ENCODE measurements around the gene TUBD1.
"Not testable (repeated sequence)": the region's sequence is repeated elsewhere in the genome, so short reads cannot be mapped to it uniquely, and the experiment has no call there.

The TUBD1 gene

DNA sequence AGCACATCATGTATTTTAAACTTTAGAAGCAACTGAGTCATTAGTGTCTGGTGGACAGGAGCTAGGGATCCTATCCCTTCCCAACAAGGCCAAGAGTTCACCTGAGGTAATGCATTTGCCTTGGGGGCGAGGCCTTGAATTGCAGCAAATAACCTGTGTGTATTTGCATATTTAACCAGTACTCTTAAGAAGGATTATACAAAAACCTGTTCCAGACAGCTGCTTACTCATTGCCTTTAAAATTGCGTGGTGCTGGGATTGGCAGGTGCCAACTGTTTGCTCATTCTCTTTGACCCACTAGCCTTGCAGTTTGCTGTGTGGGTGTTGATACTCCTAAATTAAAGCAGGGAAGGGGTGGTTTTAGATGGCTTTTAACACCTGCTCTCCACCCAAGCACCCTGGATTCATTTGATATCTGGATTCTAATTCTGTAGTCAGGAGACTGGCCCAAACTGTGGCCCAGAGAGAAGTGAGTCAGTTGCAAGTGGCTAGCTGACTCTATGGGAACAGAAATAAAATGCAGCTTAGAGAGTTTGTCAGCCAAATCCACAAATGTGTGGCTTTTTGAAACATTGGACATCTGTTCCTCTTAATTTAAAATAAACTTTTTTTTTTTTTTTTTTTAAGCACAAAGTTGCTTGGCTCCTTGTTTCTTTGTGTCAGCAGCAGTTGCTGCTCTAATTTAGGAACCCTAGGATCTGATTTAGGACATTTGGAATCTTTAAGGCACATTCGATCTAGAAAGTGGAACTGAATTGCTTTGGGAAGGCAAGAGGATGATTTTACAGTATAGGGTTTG, 46.9 kb downstream of the TUBD1 start:
- TF ChIP-seq, protein P1, sequence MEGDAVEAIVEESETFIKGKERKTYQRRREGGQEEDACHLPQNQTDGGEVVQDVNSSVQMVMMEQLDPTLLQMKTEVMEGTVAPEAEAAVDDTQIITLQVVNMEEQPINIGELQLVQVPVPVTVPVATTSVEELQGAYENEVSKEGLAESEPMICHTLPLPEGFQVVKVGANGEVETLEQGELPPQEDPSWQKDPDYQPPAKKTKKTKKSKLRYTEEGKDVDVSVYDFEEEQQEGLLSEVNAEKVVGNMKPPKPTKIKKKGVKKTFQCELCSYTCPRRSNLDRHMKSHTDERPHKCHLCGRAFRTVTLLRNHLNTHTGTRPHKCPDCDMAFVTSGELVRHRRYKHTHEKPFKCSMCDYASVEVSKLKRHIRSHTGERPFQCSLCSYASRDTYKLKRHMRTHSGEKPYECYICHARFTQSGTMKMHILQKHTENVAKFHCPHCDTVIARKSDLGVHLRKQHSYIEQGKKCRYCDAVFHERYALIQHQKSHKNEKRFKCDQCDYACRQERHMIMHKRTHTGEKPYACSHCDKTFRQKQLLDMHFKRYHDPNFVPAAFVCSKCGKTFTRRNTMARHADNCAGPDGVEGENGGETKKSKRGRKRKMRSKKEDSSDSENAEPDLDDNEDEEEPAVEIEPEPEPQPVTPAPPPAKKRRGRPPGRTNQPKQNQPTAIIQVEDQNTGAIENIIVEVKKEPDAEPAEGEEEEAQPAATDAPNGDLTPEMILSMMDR (IDR thresholded peaks at IDR 0.05; ENCODE audit: low read depth, low read length), result no peak
- DNase-seq (ENCODE audit: extremely low read depth, low read depth), result peak; percentile 49

DNA sequence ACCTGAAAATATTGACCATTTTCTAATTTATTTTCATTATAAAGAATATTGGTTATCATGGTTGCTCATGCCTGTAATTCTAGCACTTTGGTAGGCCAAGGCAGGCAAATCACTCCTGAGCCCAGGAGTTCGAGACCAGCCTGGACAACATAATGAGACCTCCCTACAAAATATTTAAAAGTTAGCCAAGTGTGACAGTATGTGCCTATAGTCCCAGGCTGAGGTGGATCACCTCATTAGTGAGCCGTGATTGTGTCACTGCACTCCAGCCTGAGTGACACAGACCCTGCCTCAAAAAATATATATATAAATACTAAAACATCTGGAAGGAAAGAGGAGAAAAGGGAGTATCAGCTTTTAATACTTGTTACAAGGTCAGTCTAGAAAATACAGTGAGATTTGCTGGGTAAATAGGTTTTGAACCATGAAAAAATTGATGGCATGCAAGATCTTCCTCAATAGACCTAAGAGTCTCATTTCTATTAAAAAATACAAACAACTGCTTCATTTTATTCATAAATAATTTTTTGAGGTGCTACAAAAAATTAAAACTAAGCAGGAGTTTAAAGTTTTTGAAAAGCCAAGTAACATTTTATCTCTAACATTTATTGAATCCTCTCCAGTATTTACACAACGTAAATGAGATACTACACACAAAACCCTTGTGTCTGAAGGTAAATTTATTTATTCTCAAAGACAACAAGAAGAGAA, 47.7 kb downstream of the TUBD1 start:
- TF ChIP-seq, protein P1 (IDR thresholded peaks at IDR 0.05; ENCODE audit: low read depth, low read length), result no peak
- DNase-seq (ENCODE audit: extremely low read depth, low read depth), result no peak

DNA sequence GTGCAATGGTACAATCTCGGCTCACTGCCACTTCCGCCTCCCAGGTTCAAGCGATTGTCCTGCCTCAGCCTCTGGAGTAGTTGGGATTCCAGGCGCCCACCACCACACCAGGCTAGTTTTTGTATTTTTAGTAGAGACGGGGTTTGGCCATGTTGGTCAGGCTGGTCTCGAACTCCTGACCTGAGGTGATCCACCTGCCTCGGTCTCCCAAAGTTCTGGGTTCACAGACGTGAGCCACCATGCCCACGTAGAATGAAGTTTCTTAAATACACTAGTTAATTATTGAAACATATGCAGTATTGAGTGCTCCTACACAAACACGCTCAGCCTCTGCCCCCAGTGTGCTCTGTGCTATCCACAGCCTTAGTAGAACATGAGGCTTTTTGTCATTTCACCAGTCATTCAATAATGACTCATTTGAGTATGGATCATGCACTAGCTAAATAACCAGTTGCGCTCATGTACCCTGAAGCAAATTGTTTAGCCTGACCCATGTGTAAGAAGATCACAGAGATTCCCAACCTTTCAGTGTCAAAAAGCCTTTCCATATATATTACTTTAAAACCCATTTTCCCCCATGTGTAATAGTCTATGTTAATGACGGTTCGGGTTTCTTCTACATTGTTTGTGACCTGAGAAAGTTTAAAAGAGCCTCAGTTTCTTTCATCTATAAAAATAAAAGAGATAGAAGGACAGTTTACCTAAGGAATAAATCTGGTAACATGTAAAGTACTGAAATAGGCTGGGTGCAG, 49.7 kb downstream of the TUBD1 start:
- TF ChIP-seq, protein P1 (IDR thresholded peaks at IDR 0.05; ENCODE audit: low read depth, low read length), result no peak
- peak; percentile 89 for DNase-seq (ENCODE audit: extremely low read depth, low read depth)

DNA sequence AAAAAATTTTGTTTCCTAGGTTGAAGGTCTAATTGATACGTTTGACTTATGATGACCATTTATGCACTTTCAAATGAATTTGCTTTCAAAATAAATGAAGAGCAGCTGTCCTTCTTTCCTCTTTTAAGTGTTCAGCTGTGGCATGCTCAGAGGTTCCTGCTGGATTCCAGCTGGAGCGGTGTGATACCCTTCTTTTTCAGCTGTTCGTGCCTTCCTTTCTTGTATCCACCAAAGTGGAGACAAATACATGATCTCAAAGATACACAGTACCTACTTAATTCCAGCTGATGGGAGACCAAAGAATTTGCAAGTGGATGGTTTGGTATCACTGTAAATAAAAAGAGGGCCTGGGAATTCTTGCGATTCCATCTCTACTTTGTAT, 50.9 kb downstream of the TUBD1 start:
- DNase-seq (ENCODE audit: extremely low read depth, low read depth), result not testable (repeated sequence)

DNA sequence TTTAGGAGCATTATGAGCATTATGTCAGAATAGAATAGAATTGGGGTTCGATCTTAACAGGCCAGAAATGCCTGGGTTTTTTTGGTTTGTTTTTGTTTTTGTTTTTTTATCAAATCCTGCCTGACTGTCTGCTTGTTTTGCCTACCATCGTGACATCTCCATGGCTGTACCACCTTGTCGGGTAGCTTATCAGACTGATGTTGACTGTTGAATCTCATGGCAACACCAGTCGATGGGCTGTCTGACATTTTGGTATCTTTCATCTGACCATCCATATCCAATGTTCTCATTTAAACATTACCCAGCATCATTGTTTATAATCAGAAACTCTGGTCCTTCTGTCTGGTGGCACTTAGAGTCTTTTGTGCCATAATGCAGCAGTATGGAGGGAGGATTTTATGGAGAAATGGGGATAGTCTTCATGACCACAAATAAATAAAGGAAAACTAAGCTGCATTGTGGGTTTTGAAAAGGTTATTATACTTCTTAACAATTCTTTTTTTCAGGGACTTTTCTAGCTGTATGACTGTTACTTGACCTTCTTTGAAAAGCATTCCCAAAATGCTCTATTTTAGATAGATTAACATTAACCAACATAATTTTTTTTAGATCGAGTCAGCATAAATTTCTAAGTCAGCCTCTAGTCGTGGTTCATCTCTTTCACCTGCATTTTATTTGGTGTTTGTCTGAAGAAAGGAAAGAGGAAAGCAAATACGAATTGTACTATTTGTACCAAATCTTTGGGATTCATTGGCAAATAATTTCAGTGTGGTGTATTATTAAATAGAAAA, 51.5 kb downstream of the TUBD1 start:
- DNase-seq (ENCODE audit: extremely low read depth, low read depth), result peak; percentile 41

DNA sequence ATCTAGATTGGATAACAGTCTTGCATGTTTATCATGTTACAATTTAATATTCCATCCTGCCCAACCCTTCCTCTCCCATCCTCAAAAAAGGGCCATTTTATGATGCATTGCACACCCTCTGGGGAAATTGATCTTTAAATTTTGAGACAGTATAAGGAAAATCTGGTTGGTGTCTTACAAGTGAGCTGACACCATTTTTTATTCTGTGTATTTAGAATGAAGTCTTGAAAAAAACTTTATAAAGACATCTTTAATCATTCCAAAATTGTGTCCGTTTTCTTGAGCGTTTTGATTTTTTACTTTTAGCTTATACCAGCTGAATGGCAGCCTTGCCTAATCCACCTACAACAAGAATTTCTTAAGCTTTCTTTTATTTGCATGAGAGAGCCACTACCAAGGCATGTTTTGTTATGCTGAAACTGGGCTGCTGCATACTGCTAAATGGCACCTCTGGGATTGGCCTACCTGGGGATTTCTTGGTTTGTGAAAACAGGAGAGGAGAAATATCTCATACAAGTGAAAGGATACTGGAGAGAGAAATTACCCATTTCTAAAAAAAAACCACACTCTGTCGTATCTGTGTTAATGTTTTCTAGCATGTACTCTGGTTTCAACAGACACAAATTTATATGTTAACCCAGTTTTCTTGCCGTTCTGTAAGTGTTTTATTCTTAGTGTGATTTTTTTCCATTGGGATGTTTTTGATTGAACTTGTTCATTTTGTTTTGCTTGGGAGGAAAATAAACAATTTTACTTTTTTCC, 52.2 kb downstream of the TUBD1 start:
- DNase-seq (ENCODE audit: extremely low read depth, low read depth), result peak; percentile 22
- TF ChIP-seq, protein P1 (IDR thresholded peaks at IDR 0.05; ENCODE audit: low read depth, low read length), result no peak

DNA sequence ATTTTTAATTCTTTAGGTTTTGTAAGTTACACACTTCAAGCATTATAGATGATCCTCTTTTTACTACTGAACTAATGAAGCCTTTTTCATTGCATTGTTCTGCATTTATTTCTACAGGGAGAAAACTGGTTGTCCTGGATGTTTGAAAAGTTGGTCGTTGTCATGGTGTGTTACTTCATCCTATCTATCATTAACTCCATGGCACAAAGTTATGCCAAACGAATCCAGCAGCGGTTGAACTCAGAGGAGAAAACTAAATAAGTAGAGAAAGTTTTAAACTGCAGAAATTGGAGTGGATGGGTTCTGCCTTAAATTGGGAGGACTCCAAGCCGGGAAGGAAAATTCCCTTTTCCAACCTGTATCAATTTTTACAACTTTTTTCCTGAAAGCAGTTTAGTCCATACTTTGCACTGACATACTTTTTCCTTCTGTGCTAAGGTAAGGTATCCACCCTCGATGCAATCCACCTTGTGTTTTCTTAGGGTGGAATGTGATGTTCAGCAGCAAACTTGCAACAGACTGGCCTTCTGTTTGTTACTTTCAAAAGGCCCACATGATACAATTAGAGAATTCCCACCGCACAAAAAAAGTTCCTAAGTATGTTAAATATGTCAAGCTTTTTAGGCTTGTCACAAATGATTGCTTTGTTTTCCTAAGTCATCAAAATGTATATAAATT, 53.0 kb downstream of the TUBD1 start:
- TF ChIP-seq, protein P1 (IDR thresholded peaks at IDR 0.05; ENCODE audit: low read depth, low read length), result no peak
- peak; percentile 22 for DNase-seq (ENCODE audit: extremely low read depth, low read depth)

Data from AG09319 (cell line).